HG02870 (cell line): ENCODE results near the gene GABRR2.
"Not testable (repeated sequence)": the region's sequence is repeated elsewhere in the genome, so short reads cannot be mapped to it uniquely, and the experiment has no call there.

Source experiments
- ATAC-seq: cut with Tn5 transposase; IDR thresholded peaks from one replicate; pipeline ENCODE4 v1.9.1; 2021; ENCODE audit warnings: mild to moderate bottlenecking, moderate library complexity; ENCODE audit not compliant: unreplicated experiment

GABRR2 gene

DNA sequence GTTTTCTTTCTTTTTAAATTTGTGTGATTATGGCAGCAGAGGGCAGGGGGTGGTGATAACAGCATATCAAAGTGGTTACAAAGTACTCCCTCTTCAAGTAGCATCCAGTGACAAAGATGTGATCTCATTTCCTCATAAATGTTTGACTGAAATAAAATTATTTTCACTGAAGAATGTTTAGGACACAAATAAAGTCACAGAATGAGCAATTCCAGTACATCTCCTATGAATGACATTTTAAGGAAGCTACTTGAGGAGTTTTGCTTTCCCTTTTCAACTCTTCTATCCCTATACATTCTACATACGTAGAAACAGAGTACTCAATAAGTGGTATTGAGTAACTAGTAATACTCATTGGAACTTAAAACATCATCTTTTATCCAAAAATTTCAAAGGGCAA lies 13.9 kb upstream of the GABRR2 start:
- no peak for ATAC-seq

GRCh38 chr6:89324304-89324703 lies 9.2 kb upstream of the GABRR2 start:
- no peak for ATAC-seq

DNA sequence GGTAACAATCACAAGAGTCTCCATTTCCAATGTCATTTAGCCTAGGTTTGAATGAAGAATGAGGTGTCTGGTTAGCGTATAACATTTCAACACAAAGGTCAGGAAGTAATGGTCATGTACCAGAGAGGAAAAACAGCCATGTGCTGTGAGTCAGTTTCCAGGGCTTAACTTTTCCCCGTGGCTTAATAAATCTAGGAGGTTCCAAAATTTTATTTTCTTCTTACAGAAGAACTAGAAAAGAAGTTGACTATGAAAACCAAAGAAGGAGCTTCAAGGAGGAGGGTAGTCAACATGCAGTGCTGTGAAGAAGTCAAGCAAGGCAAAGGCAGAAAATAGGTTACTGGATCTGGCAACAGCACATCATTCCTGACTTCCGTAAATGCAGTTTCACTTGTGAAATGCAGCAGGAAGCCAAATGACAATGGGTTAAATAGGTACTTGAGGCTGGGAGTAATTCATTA lies 8.4 kb upstream of the GABRR2 start:
- no peak for ATAC-seq

GRCh38 chr6:89321131-89321970 lies 6.3 kb upstream of the GABRR2 start:
- peak; percentile 69 for ATAC-seq

DNA sequence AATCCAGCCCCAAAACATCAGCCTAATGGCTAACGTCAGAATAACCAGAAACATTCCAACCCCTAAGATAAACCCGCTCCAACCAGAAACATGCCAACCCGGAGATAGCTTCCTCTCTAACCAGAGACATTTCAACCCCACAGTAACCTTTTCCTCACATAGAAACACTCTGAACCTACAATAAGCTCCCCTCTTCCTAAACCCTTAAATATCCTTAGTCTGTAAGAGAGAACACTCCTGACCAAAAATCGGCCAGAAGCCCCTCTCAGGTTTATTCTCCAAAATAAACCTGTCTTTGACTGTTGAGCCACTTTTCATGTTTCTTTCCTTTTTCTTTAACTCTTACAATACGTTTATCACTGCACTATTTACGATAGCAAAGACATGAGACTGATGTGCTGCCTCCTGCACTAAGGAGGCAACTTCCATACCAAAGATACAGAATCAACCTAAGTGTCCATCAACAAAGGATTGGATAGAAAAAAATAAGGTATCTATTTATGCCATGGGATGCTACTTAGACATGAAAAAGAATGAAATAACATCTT lies 5.0 kb upstream of the GABRR2 start:
- ATAC-seq: no peak

- no peak for ATAC-seq
These were observed 2.0 kb upstream of the GABRR2 start for GRCh38 chr6:89317067-89317466.

DNA sequence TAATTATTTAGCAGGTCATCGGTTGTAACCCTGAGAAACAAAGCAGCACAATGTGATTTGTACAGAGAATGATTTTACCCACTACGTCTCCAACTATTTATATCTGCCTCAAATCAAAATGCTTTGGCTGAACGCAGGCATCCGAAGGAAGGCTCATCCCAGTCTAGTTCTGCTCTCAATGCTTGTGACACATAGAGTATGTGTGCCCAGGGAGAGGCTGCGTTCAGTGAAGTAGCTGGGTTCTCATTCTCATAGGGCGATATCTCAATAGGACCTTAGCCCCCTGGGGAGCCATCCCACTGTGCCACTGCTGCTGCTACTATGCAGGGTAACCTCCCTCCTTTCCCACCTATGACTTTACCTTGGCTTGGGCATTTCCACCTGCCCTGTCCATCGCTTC lies 407 bp downstream of the GABRR2 start:
- no peak for ATAC-seq

DNA sequence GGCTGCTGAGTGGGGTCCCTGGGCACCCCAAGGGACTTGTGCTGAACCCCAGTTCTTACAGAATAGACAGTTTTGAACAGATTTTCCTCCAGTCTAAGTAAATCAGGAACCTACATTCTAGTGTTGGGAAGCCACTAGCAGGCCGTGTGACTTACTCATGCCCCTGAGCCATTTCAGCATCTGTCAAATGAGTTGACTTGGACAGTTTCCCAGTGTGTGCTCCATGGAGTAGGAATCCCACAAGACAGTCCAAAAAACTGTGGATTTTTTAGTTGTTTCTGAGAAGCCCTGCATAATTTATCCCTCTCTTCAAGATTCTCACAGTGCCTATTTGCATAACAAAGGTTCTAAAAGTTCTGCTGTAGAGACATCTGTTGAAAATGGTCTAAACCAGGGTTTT lies 2.1 kb downstream of the GABRR2 start:
- ATAC-seq: no peak

GRCh38 chr6:89311853-89312531 lies 3.1 kb downstream of the GABRR2 start:
- no peak for ATAC-seq

DNA sequence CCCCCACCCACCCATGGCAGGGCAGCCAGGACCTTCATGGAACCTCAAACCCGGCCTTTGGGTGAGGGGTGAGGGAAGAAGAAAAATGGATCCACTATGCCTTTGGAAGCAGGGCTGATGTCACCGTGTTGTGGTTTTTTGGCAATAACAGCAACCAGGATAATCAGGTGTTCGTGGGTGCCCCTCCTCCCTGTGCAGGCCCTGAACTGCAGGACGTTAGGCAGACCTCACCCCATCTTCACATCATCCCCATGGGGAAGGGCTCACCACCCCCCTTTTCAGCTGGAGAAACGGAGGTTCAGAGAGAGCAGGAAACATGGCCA lies 3.6 kb downstream of the GABRR2 start:
- no peak for ATAC-seq

- no peak for ATAC-seq
These were observed 4.2 kb downstream of the GABRR2 start for GRCh38 chr6:89310929-89311328.

DNA sequence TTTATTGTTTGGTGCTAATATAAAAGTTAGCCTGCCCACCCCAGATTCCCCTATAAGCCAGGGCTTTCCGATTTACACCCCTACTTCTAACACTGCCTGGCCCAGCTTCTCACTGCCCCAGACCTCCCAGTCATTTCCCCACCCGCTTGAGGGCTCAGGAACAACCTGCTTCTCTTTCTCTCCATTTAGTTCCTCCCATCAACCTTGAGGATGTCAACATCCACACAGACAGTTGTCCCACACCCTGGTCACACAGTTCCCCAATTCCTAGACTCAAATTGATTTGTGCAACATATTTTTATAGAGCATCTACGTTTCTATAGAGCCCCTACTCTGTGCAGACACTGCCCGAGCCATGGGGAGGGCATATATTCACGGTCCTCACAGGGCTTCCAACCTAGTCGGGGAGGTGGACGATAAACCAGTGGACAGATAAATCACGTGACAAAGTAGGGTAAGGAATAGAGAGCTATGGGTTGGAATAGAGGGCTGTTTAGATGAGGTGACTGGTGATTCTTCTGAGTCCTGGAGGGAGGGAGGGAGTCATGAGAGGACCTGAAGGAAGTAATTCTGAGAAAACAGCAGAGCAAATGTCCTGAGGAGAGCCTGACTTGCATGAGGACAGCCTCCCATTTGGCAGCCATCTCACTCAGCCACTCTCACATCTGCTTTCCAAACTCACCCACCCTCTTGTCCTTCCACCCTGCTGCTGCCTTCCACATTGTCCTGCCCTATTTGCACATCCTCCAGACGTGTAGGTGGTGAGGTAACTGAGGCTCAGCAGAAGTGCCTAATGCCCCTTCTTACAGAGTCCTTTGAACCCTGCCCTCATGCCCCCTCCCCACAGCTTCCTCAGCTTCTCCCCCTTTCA lies 6.3 kb downstream of the GABRR2 start:
- no peak for ATAC-seq

GRCh38 chr6:89304517-89304916 lies 10.6 kb downstream of the GABRR2 start:
- ATAC-seq: not testable (repeated sequence)

GRCh38 chr6:89302936-89303335 lies 12.2 kb downstream of the GABRR2 start:
- ATAC-seq: no peak

DNA sequence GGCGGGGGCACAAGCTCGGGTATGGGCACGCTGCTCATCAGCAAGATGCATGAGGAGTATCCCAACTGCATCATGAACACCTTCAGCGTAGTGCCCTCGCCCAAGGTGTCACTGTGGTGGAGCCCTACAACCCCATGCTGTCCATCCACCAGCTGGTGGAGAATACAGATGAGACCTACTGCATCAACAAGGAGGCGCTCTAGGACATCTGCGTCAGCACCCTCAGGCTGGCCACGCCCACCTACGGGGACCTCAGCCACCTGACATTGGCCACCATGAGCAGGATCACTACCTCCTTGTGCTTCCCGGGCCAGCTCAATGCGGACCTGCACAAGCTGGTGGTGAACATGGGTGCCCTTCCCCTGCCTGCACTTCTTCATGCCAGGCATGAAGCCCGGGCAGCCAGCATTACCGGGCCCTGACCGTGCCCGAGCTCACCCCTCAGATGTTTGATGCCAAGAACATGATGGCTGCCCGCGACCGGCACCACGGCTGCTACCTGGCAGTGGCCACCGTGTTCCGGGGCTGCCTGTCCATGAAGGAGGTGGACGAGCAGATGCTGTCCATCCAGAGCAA lies 12.8 kb downstream of the GABRR2 start:
- no peak for ATAC-seq

- no peak for ATAC-seq
These were observed 13.4 kb downstream of the GABRR2 start for GRCh38 chr6:89301586-89302194.

- no peak for ATAC-seq
These were observed 15.6 kb downstream of the GABRR2 start for GRCh38 chr6:89299466-89299850.

- ATAC-seq: peak; percentile 57
These were observed 16.2 kb downstream of the GABRR2 start for GRCh38 chr6:89298680-89299465.

GRCh38 chr6:89297695-89298351 lies 17.3 kb downstream of the GABRR2 start:
- ATAC-seq: peak; percentile 88
